ENCODE measurements around the gene SIN3A. TPM values are rescaled to one million over a fixed set of nuclear protein-coding genes. Genes with fewer than 3 reads are reported as not detected.

SIN3A gene
- 23.2 and 31.9 TPM in 2 replicates for total RNA-seq

DNA sequence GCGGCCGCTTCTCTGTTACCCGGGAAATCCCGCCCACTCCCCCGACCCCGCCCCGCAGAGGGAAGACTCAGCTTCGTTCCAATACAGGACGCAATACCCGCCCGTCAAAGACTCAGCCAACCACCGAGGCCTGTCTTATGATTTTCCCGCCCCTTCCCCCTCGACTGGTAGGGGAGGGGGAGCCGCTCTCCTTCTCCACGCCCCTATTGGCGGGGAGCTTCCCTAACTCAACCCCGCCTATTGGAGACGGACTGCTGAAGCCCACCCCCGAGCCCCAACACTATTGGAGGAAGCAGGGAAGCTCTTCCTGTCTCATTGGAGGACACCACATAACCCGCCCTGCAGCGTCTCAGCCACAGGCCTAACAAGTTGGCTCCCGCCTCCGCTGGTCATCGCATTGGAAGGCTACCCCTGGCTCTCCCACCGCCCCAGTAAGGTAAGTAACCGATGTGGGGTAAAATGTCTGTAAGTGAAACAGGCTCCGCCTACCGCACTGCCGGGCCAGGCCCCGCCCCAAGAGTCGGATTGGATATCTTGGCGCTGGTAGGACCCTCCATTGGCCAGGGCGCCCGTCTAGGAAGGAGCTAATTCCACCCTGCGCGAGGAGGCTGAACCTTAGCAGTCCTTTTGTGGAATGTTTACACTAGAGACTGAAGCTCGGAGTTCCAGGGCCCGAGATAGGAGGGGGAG, at the start of gene SIN3A:
Gene SIN3A (minus strand): TSS at position 17 of the 690 bp plus-strand sequence. CDS start 21,315 bp downstream, outside the sequence.

GRCh38 chr15:75367913-75368688, 83.4 kb downstream of the SIN3A start, which contains the start of gene MAN2C1:
Gene MAN2C1 (minus strand): TSS chr15:75368607. CDS start chr15:75368583, 24 bp downstream.

DNA sequence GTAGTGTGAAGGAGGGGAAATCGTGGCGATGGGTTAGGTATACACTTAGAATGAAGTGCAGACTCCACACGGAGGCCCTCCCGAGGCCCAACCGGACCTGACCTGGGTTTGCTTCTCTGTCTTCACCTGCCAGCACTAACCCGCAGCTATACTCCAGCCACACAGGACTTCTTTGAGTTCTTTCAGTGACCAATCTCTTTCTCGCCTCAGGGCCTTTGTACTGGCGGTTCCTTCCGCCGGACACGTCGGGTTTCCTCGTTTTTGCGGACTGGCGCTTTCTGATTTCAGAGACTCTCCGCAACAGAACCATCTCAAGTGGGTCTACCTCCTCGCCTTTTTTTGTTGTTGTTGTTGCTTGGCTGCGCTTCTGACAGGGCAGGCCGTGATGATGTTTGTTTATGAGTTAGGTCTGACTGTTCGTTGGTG, 104.7 kb downstream of the SIN3A start, which contains the start of gene NEIL1:
Gene NEIL1 (plus strand): TSS at position 244 of the 426 bp plus-strand sequence. CDS start 1,867 bp downstream, outside the sequence.

GRCh38 chr15:75335705-75336355, 115.7 kb downstream of the SIN3A start, which contains the start of gene COMMD4:
Gene COMMD4 (plus strand): TSS chr15:75336063. CDS start chr15:75336090, 27 bp downstream.

Other genes starting within 250 kb of the SIN3A start
- 0.95 and 1.6 TPM in 2 replicates for gene C15orf39, start 249.8 kb downstream of the SIN3A start, total RNA-seq
- gene GOLGA6C, start 193.4 kb downstream of the SIN3A start, total RNA-seq, result not detected in 2 replicates
- under 0.01 TPM in 1 of 2 replicates, not detected in the other for gene GOLGA6D, start 168.9 kb downstream of the SIN3A start, total RNA-seq
- gene COMMD4, start 115.6 kb downstream of the SIN3A start, total RNA-seq, result 59.3 and 80.1 TPM in 2 replicates
- 6.3 TPM in 2 replicates for gene NEIL1, start 104.7 kb downstream of the SIN3A start, total RNA-seq
- gene MAN2C1, start 83.1 kb downstream of the SIN3A start, total RNA-seq, result 85.9 and 95.7 TPM in 2 replicates
- gene PTPN9, start 127.6 kb upstream of the SIN3A start, total RNA-seq, result 16.1 and 18.4 TPM in 2 replicates
- gene SNUPN, start 174.0 kb upstream of the SIN3A start, total RNA-seq, result 29.9 and 31.4 TPM in 2 replicates
- gene IMP3, start 188.5 kb upstream of the SIN3A start, total RNA-seq, result 62.3 and 70.2 TPM in 2 replicates
- gene SNX33, start 196.2 kb upstream of the SIN3A start, total RNA-seq, result 14.0 and 21.8 TPM in 2 replicates